GM12878 (cell line): ENCODE data around the gene RPRD1A. TPM values are rescaled to one million over a fixed set of nuclear protein-coding genes. Genes with fewer than 3 reads are reported as not detected.

ENCODE experiments used
- ATAC-seq: fragments of 200-7000 bp; cut with Tn5 transposase; 3 replicates; pipeline ENCODE4 v1.9.1; 2020; ENCODE audit warnings: mild to moderate bottlenecking, moderate library complexity
- BruUV-seq: library from RNA; stranded (reverse); fragments of 400-500 nt; replicated peaks from 2 replicates; lab custom pipeline; 2021; lab: Mats Ljungman, UMichigan
- CTCF ChIA-PET: fragments of 300-600 bp; sonication (Branson Sonifier 250); formaldehyde crosslinking; extraction: SDS; loops from one replicate; lab custom pipeline; 2021; ENCODE audit warnings: inconsistent platforms; lab: Yijun Ruan, JAX
- POLR2A ChIA-PET: fragments of 350-600 bp; formaldehyde crosslinking; extraction: SDS; loops from one replicate; lab custom pipeline; 2021; ENCODE audit warnings: inconsistent platforms; lab: Charles Lee
- RAD21 ChIA-PET: fragments of 300-600 bp; sonication (Branson Sonifier 250); formaldehyde crosslinking; loops from one replicate; lab custom pipeline; 2023; ENCODE audit warnings: antibody characterized with exemption; ENCODE audit not compliant: unreplicated experiment; lab: Charles Lee
- SMC1A ChIA-PET: fragments of 300-600 bp; sonication (Branson Sonifier 250); formaldehyde crosslinking; loops from one replicate; lab custom pipeline; 2023; ENCODE audit not compliant: unreplicated experiment, uncharacterized antibody; lab: Charles Lee
- DNase-seq: peaks from one replicate; pipeline ENCODE4 v3.0.0-alpha.2; 2011; ENCODE audit warnings: low read depth, low spot score
- FAIRE-seq: peaks from 3 replicates; lab custom pipeline; 2011; peaks lifted over from hg19 to GRCh38; lab: Jason Lieb, UNC
- H2AFZ ChIP-seq: 2 replicates; pipeline ENCODE4 v1.6.0; 2011; ENCODE audit warnings: low read depth, low read length, control low read depth; ENCODE audit not compliant: control insufficient read depth
- H3K27ac ChIP-seq: 2 replicates; pipeline ENCODE4 v1.5.1; 2011; ENCODE audit warnings: control low read depth; ENCODE audit not compliant: control insufficient read depth, insufficient read depth
- H3K27me3 ChIP-seq, 2 experiments: replicated peaks in 1 of 2; 2 replicates each; pipeline versions ENCODE4 v1.6.0 to v1.6.1; 2011; ENCODE audit warnings: low read length in 1 of 2; ENCODE audit not compliant: control insufficient read depth in 2 of 2, insufficient read depth in 2 of 2
- H3K36me3 ChIP-seq, 2 experiments: 2 replicates each; pipeline ENCODE4 v1.5.1; 2011; ENCODE audit warnings: low read length in 1 of 2; ENCODE audit not compliant: control insufficient read depth in 2 of 2, insufficient read depth in 2 of 2
- H3K4me1 ChIP-seq: 2 replicates; pipeline ENCODE4 v1.6.1; 2011; ENCODE audit warnings: mild to moderate bottlenecking, low read length, moderate library complexity, mixed read lengths; ENCODE audit not compliant: control insufficient read depth, insufficient read depth
- H3K4me2 ChIP-seq: 2 replicates; pipeline ENCODE4 v1.6.0; 2011; ENCODE audit warnings: control low read depth; ENCODE audit not compliant: control insufficient read depth, insufficient read depth
- H3K4me3 ChIP-seq: fragments of 200-600 bp; sonication (generic); 2 replicates; pipeline ENCODE4 v1.5.1; 2016
- H3K79me2 ChIP-seq: 2 replicates; pipeline ENCODE4 v1.6.0; 2011; ENCODE audit warnings: low read length; ENCODE audit not compliant: control insufficient read depth, insufficient read depth
- H3K9ac ChIP-seq: 2 replicates; pipeline ENCODE4 v1.8.0; 2011; ENCODE audit warnings: low read length, control low read depth, mixed read lengths; ENCODE audit not compliant: control insufficient read depth, insufficient read depth
- H3K9me3 ChIP-seq: replicated peaks from 3 replicates; pipeline ENCODE4 v1.5.1; 2011; ENCODE audit warnings: mild to moderate bottlenecking, low read length; ENCODE audit not compliant: control insufficient read depth, insufficient read depth
- H4K20me1 ChIP-seq: 2 replicates; pipeline ENCODE4 v1.6.0; 2011; ENCODE audit not compliant: control insufficient read depth, insufficient read depth
- ATF2 ChIP-seq: IDR thresholded peaks from 2 replicates; pipeline ENCODE4 v1.6.1; 2012; ENCODE audit warnings: low read length, inconsistent platforms
- ATF7 ChIP-seq: fragments of 450-650 bp; IDR thresholded peaks from 2 replicates; pipeline ENCODE4 v1.6.1; 2016; ENCODE audit warnings: low read depth, mild to moderate bottlenecking
- BCLAF1 ChIP-seq: fragments of 450-650 bp; IDR thresholded peaks from 2 replicates; pipeline ENCODE4 v1.6.1; 2017; ENCODE audit warnings: antibody characterized with exemption, mild to moderate bottlenecking, moderate library complexity
- CREB1 ChIP-seq: IDR thresholded peaks from 2 replicates; pipeline ENCODE4 v1.6.1; 2012; ENCODE audit warnings: low read depth, mild to moderate bottlenecking, inconsistent platforms
- HDAC6 ChIP-seq: fragments of 200-600 bp; sonication (generic); IDR thresholded peaks from one replicate; pipeline ENCODE4 v1.8.0; 2017; ENCODE audit warnings: antibody characterized with exemption; ENCODE audit not compliant: unreplicated experiment
- IRF4 ChIP-seq: IDR thresholded peaks from 2 replicates; pipeline ENCODE4 v1.6.1; 2011; ENCODE audit warnings: low read depth, low read length
- KLF5 ChIP-seq: fragments of 450-650 bp; IDR thresholded peaks from 2 replicates; pipeline ENCODE4 v1.6.1; 2014; ENCODE audit warnings: mild to moderate bottlenecking; ENCODE audit not compliant: partially characterized antibody
- MEF2B ChIP-seq: fragments of 450-650 bp; IDR thresholded peaks from 2 replicates; pipeline ENCODE4 v1.6.1; 2018; ENCODE audit warnings: mild to moderate bottlenecking, moderate library complexity; ENCODE audit not compliant: partially characterized antibody, poor library complexity, severe bottlenecking
- NRF1 ChIP-seq: conservative IDR thresholded peaks from 2 replicates; pipeline ENCODE4 v1.6.1; 2011; ENCODE audit warnings: mild to moderate bottlenecking, low read depth, low read length, improper control_type of control experiment
- RELB ChIP-seq: fragments of 450-650 bp; IDR thresholded peaks from 2 replicates; pipeline ENCODE4 v1.6.1; 2017; ENCODE audit warnings: low read depth, mild to moderate bottlenecking, moderate library complexity
- SIX5 ChIP-seq: IDR thresholded peaks from 2 replicates; pipeline ENCODE4 v1.6.1; 2011; ENCODE audit warnings: mild to moderate bottlenecking, low read depth, low read length, moderate library complexity; ENCODE audit not compliant: severe bottlenecking
- SP1 ChIP-seq: IDR thresholded peaks from one replicate; pipeline ENCODE4 v1.6.1; 2011; ENCODE audit warnings: low read depth, low read length
- TCF3 ChIP-seq: IDR thresholded peaks from 2 replicates; pipeline ENCODE4 v1.6.1; 2012; ENCODE audit warnings: low read depth, mild to moderate bottlenecking, low read length, borderline replicate concordance; ENCODE audit not compliant: insufficient read depth
- YY1 ChIP-seq: IDR thresholded peaks from 2 replicates; pipeline ENCODE4 v1.6.1; 2011; ENCODE audit warnings: low read depth, mild to moderate bottlenecking, low read length
- ZBTB40 ChIP-seq: fragments of 450-650 bp; IDR thresholded peaks from 2 replicates; pipeline ENCODE4 v1.6.1; 2016; ENCODE audit warnings: mild to moderate bottlenecking, moderate library complexity, borderline replicate concordance
- ZNF24 ChIP-seq: fragments of 450-650 bp; IDR thresholded peaks from 2 replicates; pipeline ENCODE4 v1.6.1; 2017; ENCODE audit warnings: antibody characterized with exemption, mild to moderate bottlenecking
- WGBS: methylation state at CpG from one replicate; pipeline ENCODE4 v1.1.6; 2016; ENCODE audit warnings: low lambda C conversion rate; ENCODE audit not compliant: insufficient replicate concordance, insufficient coverage; ENCODE audit errors: missing lambda C conversion rate; 5-methylcytosine and 5-hydroxymethylcytosine counted together
- in situ Hi-C: fragments of 300-500 bp; cut with MboI; formaldehyde crosslinking; loops from 9 replicates; pipeline ENCODE4 v1.14.3; 2018; ENCODE audit warnings: mixed read lengths
- intact Hi-C: fragments of 100-400 bp; cut with micrococcal nuclease; formaldehyde crosslinking; loops from one replicate; pipeline ENCODE4 v1.14.2; 2022; ENCODE audit not compliant: unreplicated experiment
- polyA plus RNA-seq, 11 experiments: library from polyadenylated mRNA; depleted of rRNA in 4 of 11; unstranded in 6 of 11; stranded (reverse) in 5 of 11; fragments of >200 nt; fragmentation: Nextera tagmentation in 4 of 11; fragmentation: Illumina TruSeq in 1 of 11; extraction: Ambion mirVana in 4 of 11; extraction: Trizol in 1 of 11; gene quantifications; 1 replicate in 1 of 11; 2 replicates in 10 of 11; pipeline versions ENCODE4 v1.2.1 to v1.2.3, GENCODE V29; 2011 to 2016; ENCODE audit warnings: inconsistent platforms in 2 of 11, missing spikeins in 2 of 11, low read depth in 1 of 11
- total RNA-seq, 4 experiments: library from RNA; depleted of rRNA in 3 of 4; stranded (reverse); fragments of >200 nt in 3 of 4; fragmentation: Illumina TruSeq in 1 of 4; extraction: Trizol in 1 of 4; gene quantifications; 2 replicates each; pipeline versions ENCODE4 v1.2.1 to v1.2.3, GENCODE V29; 2013 to 2021

RPRD1A gene
- total and polyA plus RNA-seq, 10 of the 15 experiments (the other 5 are each of a cell fraction or from before 2014, with no cell fraction given): 16.2 to 66.2 (median 36.2) TPM

DNA sequence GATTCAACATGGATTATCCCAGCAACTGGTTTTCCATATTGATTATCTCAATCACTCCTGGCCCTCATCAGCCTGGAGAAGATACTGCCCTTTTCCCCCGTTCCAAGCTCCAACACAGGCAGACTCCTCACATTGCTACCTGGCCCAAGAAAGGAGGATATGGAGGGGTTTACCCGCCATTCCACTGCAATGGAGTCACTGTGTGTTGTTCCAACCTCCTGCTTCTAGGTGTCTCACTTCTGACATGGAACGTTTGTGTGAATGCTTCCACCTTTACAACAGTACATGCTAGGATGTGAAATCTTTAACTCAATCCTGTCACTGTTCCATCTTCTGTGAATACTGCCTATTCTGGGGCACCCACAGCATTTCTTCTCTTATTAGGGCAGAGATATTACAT lies 58.1 kb downstream of the RPRD1A start:
- ATAC-seq (no peak), FAIRE-seq (no peak), DNase-seq (no peak)
- ChIA-PET POLR2A (no interaction called here), CTCF (no interaction called here), SMC1A (interaction anchor here (1.0 to 1.6 kb wide), 2 partner anchors 51 to 86 kb away, joined by 3 to 4 read pairs; no protein-coding TSS in a partner anchor), RAD21 (no interaction called here)
- 96% methylated on average over 3 of the region's 3 CpGs for WGBS
- H3K9ac ChIP-seq: no peak overlapping the region
- H3K79me2 ChIP-seq: no peaks in the 10 kb centered on the region
- H3K27ac ChIP-seq: no peak overlapping the region
- H2AFZ ChIP-seq: no peak overlapping the region
- in situ Hi-C loops: no loop called here
- no peaks in the 10 kb centered on the region for H3K36me3 ChIP-seq
- H3K9me3 ChIP-seq: no peaks in the 10 kb centered on the region
- no TSS peak for BruUV-seq
- no peak overlapping the region for H3K4me3 ChIP-seq
- H3K4me2 ChIP-seq: no peak overlapping the region
- intact Hi-C loops: no loop called here
- no peaks in the 10 kb centered on the region for H3K4me1 ChIP-seq
- no peaks in the 10 kb centered on the region for H3K27me3 ChIP-seq
- no peaks in the 10 kb centered on the region for H4K20me1 ChIP-seq
- no peak for TF ChIP-seq TCF3
- TF ChIP-seq ATF7: no peak
- TF ChIP-seq ZBTB40: no peak
- TF ChIP-seq ZNF24: no peak
- TF ChIP-seq RELB: no peak
- TF ChIP-seq SIX5: no peak
- TF ChIP-seq KLF5: no peak
- TF ChIP-seq CREB1: no peak
- no peak for TF ChIP-seq ATF2
- no peak for TF ChIP-seq SP1
- no peak for TF ChIP-seq IRF4
- no peak for TF ChIP-seq BCLAF1
- TF ChIP-seq NRF1: no peak
- no peak for TF ChIP-seq MEF2B
- no peak for TF ChIP-seq HDAC6
- no peak for TF ChIP-seq YY1
